Central memory CD4-positive, alpha-beta T cell (primary cell): ENCODE measurements around the gene SMAD6.

Experiments
- DNase-seq: peaks from one replicate; pipeline ENCODE4 v3.0.0; 2022

Gene SMAD6

DNA sequence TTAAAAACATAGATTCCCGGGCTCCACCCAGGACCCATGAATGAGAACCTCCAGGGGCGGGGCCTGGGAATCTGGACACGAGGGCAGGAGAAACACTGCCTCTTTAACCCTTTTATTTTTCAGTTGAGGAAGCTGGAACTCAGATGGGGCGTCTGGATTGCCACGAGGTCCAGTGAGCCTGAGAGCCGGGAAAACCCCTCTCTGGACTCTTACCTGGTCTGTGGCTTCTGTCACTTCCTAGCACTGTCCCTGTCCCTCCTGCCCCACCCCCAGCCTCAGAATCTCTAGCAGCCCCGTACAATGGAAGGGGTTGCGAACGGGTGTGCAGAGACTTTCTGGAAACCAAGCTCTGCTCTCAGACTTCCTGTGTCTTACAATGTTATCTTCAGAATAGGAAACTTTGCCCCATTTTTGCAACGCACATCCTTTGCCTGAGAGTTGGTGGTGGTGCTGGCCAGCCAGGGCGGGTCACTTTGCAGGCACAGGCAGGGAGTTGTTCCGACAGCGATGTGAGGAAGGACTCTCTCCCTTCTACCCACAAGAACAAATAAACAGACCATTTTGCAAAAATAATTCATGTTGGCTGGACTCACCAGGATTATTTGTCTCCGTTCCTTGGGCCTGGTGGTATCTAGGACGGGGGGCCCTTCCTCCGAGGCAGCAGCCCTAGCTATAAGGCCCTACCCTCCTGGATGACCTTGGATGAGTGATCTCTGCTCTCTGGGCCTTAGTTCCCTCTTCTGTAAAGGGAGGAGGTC lies 59.1 kb downstream of the SMAD6 start:
- no peak for DNase-seq

DNA sequence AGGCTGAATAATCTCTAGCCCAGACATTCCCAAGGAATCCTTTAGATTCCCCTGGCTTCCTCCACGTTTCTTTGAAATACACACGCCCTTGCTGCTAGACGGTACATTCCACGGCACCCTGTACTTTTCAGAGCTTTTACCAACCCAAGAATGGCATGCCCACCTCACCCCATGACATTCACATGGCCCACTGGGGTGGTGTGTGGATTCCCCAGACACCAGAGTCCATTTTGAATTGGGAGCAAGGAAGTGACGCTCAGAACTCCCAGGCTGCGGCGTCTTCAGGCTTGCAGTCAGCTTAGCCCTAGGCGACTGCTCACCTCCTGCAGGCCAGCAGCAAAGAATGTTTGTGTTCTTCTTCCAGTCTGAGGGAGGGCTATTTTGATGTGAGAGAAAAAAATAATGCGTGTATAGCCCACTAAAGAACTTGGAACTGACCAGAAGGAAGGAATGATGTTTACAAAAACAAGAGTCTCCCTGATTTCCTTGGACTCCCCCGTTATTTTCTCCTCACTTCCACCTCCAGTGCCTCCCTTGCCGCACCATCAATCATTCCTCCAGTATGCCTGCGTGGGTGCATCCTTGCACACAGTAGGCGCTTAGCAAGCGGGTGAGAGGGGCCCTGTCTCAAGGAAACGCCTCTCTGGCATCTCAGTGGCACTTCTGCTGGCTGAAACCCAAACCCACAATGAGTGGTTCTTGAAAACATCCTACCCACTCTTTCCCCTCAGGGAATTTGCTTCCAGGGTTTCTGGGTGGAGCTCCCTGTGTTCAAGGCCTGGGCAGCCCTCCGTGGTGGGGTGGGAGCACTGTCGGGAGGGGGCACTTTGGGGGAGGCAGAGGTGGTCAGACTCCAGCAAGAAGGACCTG lies 59.9 kb downstream of the SMAD6 start:
- DNase-seq, result no peak

- no peak for DNase-seq
Measured at GRCh38 chr15:66763186-66764071, 61.4 kb downstream of the SMAD6 start.

GRCh38 chr15:66764072-66764786 lies 62.2 kb downstream of the SMAD6 start:
- DNase-seq, result no peak

DNA sequence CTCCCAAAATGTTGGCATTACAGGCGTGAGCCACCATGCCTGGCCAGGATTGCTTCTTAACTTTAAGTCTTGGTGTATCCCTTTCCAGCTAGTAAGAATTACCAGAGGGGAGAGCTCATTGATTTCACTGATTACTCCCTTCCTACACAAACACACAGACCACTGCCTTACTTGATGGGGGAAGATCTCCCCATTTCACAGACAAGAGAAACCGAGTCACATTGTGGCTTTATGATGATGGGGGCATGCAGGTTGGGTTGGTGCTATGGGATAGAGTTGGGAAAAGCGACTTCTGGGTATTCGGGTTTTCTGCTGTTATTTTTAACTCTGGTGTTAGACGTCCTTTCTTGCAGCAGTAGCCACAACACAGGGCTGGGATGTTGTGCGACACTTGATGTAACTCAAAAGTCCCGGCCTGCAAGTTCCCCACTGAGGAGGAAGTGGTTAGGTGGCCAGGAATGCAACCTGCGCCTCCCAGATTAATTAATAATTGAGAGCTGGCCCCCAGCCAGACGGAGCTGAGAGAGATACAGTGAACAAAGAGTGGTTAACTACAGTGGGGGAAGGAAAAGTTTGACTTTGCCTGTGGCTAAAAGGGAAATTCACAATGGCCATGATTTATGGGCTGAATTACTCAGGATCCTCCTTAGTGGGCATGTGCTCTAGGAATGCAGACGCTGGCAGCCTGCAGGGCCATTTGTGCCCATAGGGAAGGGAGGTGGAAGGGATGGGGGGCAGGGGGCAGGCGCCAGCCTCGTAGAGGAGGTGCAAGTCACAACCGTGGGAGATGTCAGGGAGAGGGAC lies 63.6 kb downstream of the SMAD6 start:
- DNase-seq, result no peak

- no peak for DNase-seq
Measured at GRCh38 chr15:66766282-66767230, 64.5 kb downstream of the SMAD6 start.

GRCh38 chr15:66767240-66767659 lies 65.2 kb downstream of the SMAD6 start:
- no peak for DNase-seq

DNA sequence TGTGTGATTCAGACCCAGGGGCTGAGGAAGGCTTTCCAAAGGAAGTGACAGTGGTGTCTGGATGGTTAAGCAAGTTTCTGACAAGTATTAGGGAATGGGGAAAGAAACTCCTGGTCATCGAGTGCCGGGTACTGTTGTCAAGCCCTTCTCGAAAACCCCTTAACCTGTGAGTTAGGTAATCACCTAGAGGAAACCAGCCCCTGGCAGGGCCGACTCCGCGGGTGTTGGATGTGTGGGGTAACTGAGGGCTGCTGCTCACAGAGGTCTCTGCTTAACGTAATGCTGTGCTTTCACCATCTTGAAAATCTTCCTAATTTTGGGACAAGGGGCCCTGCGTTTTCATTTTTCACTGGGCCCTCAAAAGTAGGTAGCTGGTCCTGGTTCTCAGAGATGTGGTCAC lies 67.0 kb downstream of the SMAD6 start:
- DNase-seq, result no peak

- no peak for DNase-seq
Measured at GRCh38 chr15:66770518-66771350, 68.7 kb downstream of the SMAD6 start.

- DNase-seq, result no peak
Measured at GRCh38 chr15:66771351-66771650, 69.3 kb downstream of the SMAD6 start.

- no peak for DNase-seq
Measured at GRCh38 chr15:66772604-66773128, 70.6 kb downstream of the SMAD6 start.

- DNase-seq, result no peak
Measured at GRCh38 chr15:66773129-66773873, 71.3 kb downstream of the SMAD6 start.

GRCh38 chr15:66774001-66774814 lies 72.2 kb downstream of the SMAD6 start:
- DNase-seq, result no peak

DNA sequence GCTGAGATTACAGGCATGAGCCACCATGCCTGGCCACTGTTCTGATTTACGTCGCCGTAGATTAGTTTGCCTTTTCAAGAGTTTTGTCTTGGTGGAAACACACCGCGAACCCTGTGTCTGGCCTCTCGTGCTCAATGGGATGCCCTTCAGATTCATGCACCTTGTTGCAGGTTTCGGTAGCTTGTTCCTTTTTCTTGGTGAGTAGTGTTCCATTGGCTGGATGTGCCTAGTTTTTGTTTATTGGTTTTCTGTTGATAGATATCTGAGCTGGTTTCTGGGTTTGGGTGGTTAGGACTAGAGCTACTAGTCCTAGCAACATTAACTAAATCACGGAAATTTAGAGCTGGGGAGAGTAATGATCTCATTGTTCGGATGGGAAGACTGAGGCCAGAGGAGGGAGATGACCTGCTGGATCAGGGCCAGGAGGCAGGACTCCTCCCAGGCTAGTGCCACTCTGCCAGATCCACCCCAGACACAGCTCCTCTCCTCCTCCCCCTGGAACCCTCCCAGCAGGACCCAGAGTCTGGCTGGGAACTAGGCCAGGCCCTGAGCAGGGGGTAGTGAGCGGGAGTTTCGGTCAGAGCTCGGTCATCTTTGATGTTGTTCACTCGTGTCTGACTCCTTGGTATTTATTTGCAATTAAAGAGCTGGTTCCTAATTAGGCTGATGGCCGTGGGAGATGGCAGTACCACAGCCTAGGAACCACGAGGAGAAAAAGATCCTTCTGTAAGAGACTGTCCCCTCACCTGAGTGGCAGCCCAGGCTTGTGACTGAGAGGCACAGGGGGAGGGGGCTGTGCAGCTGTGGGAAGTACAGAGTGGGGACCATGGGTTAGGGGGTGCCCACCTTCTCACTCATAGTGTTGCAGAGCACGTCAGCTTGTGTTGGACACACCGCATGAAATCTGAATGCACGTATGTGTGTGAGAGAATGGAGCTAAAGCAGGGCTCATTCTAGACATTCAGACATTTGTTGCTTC lies 73.4 kb downstream of the SMAD6 start:
- DNase-seq, result no peak

GRCh38 chr15:66777054-66777453 lies 75.0 kb downstream of the SMAD6 start:
- no peak for DNase-seq

DNA sequence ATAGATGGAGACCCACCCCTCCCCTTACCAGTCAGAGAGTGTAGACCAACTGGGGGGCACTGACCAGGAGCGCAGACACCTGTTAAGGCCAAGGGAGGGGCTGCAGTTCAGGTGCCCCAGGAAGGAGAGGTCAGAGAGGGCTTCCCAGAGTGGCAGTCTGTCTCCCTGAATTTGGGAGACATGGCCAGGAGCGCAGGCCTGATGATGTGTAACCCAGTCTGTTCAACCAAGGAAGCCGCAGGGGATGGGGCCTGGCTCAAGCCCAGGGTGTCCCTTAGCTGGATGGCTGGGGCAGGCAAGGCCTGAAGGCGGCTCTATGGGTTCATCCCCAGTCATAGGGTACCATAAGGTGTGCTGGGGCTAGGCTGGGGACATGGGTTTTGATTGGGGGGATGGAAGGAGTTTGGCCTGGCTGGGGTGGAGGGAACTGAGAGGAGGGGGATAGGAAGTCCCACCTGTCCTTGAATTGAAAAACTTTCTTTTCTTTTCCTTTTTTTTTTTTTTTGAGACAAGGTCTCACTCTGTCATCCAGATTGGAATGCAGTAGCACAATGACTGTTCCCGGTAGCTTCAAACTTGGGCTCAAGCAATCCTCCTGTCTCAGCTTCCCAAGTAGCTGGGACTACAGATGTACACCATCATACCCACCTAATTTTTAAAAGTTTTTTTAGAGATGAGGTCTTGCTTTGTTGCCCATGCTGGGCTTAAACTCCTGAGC lies 75.7 kb downstream of the SMAD6 start:
- no peak for DNase-seq
